GM19463 (cell line): ENCODE results near the gene RFX2.

Source experiments
- ATAC-seq: cut with Tn5 transposase; IDR thresholded peaks from one replicate; pipeline ENCODE4 v1.9.1; 2021; ENCODE audit warnings: mild to moderate bottlenecking, moderate library complexity; ENCODE audit not compliant: unreplicated experiment

RFX2 gene

DNA sequence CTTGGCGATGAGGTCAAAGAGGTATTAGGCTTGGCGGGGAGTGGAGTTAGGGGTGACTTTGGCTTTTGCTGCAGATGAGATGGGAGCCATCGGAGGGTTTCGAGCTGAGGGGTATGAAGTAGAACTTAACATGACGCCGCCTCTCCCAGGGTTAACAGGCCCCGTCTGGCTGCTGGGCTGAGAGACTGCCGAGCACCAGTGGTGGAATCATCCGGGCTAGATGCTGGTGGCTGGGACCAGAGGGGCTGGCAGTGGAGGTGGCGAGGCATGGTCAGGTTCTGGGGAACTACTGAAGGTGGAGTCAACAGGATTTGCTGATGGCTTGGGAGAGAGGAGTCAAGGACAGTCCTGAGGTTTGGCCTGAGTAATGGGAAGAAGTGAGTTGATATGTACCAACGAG lies 4.9 kb downstream of the RFX2 start:
- no peak for ATAC-seq

DNA sequence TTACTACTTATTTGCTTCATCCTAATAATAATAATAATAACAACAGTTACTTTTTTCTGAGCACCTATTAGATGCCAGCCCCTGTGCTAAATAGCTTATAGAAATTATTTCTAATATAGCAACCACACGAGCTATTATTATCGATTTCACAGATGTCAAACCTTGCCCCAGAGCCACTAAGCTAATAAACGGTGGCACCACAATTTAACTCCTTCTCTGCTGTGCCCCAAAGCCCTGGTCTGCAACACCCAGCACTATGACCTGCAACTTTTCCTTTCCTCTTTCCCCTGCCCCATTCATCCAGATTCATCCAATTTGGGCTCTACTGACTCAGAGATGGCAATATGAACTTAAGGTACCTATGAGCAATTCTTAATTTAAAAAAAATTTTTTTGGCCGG lies 6.4 kb downstream of the RFX2 start:
- no peak for ATAC-seq

DNA sequence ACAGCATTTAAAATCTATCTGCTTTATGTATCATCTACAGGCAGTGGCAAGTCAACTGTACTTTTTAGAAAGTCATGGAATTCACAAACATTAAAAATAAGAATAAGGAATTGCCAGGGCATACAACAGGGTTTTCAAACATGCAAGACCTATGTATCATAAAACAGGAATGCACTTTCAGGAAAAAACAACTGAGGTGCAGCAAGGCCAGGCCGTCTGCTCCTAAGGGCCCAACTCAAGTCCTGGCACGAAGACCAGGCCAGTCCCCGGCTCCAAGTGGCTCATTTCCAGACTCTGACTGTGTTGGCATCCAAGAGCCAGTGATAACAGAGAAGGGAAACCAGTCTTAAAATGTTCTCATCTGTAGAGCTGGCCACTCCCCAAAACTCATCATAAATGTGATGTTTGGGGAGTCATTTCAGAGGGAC lies 7.1 kb downstream of the RFX2 start:
- no peak for ATAC-seq

DNA sequence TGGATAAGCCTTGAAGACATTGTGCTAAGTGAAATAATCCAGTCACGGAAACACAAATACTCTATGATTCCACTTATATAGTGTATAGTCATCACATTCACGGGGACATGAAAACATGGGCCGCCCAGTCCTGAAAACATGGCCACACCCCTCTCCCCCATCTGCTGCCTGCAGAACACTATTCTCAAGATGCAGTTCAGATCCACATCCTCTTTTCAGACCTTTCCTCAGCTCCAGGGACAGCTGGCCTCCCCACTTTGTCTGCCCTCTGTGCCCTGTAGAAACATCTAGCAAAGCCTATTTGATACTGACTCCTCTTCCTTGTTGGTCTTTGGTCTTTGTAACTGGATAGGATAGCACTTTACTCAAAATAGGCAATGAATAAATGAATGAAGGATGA lies 8.3 kb downstream of the RFX2 start:
- no peak for ATAC-seq

- ATAC-seq, result no peak
Measured at GRCh38 chr19:6101291-6101825, 8.9 kb downstream of the RFX2 start.

DNA sequence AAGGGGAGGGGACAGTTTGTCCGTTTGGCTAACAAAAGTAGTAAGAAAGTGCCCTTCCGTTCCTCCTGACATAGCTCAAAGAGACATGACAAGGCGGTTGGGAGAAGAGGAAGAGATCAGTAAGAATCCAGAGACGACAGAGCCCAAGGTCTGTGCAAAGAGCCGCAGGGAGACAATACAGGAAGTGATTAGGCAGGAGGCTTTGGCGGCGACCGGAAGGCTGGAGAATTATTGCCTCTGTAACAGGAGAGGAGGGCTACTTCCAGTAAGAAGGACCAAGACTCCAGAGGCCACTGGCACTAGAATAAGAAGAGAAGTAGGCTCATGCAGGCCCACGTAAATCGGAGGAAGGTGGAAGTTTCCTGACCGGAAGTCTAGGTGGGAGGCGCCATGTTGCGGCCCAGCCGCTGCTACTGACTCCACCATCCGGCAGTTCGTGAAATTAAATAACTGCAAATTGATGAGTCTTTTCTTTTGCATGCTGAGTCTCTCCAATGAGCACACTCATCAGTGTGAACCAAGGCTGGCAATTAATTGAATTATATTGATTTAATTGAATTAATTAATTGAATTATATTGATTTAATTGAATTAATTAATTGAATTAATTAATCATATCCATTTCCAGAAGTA lies 9.9 kb downstream of the RFX2 start:
- no peak for ATAC-seq

- ATAC-seq, result no peak
Measured at GRCh38 chr19:6099599-6099998, 10.7 kb downstream of the RFX2 start.

- no peak for ATAC-seq
Measured at GRCh38 chr19:6099033-6099432, 11.3 kb downstream of the RFX2 start.

GRCh38 chr19:6098574-6098973 lies 11.7 kb downstream of the RFX2 start:
- ATAC-seq, result no peak

DNA sequence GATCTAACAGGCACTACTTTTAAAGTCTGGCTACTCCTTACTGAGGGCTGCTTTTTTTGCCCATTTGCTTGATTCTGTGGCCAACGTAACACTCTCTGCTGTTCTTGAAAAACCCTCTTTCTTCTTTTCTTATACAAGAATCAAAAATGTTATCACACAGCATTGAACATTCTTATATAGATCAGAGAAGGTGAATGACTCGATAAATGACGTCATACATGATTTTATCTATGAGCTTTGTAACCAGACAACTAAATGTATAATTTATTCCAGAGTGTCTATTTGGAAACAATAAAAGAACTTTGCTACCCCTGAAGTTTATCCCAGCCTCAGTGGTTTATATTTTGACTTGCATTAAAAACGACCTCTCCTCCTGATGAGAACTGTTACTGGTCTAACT lies 12.4 kb downstream of the RFX2 start:
- ATAC-seq, result no peak

- ATAC-seq, result no peak
Measured at GRCh38 chr19:6095760-6096159, 14.5 kb downstream of the RFX2 start.

DNA sequence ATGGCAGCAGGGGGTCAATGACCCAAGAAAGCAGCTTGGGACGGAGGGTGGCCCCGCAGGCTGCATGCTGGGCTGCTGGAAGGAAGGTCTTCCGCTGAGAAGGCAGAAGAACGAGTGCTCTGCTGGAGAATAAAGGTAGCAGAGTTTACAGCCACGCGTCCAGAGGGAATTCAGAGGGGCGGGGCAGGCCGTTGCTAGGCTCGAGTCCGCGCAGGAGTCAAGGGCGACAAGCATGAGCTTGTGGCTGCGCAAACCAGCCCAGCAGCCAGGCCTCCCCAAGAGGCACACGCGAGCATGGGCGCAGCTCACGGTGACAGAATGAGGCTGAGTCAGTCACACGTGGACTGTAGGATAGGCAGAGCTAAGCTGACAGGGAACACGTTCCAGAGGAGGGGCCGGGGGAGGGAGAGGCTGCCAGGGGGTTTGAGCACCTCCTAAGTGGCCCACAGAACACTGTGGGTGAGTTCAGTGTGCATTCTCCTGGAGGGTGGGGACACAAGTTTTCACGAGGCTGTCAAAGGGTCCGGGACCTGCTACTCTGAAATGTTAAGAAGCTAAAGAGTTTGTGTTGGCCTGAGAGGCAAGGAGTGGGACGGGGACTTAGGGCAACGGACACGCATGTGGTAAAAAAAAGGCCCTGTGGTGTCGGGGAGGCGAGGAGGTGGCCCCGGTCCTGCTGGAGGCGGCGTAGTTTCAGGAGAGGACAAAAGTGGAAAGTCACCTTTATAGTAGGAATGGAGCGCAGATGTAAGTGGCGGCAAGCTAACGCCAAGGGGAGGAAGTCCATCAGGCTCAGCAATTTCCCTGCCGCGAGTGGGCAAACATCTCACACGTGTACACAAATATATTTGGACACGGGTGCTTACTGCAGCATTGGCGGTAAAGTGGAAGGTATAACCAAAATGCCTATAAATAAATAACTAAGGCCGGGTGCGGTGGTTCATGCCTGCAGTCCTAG lies 17.7 kb downstream of the RFX2 start:
- ATAC-seq, result no peak

DNA sequence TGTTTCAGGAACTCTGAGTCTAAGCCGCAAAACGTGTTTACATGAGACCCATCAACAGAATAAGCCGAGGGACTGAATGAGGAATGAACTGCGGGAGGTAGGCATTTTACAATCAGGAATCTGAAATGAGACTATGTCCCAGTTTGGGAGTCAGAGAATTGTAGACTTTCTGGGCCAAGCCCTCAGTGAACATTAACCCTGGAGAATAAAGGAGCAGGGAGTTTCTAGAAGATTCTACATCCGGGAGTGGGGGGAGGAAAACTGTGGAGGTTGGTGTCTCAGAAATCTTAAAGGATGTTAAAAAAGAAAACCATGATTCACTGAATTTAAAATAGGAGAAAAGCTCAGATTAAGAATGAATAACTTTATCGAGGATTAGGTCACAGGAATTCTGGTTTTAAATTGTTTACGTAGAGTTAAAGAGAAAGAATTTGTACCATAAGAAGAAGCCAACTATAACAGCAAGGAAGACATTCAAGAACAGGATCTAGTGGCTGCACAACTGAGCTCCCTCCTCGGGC lies 18.5 kb downstream of the RFX2 start:
- ATAC-seq, result no peak

- no peak for ATAC-seq
Measured at GRCh38 chr19:6090634-6091033, 19.7 kb downstream of the RFX2 start.

- no peak for ATAC-seq
Measured at GRCh38 chr19:6088602-6089049, 21.7 kb downstream of the RFX2 start.

DNA sequence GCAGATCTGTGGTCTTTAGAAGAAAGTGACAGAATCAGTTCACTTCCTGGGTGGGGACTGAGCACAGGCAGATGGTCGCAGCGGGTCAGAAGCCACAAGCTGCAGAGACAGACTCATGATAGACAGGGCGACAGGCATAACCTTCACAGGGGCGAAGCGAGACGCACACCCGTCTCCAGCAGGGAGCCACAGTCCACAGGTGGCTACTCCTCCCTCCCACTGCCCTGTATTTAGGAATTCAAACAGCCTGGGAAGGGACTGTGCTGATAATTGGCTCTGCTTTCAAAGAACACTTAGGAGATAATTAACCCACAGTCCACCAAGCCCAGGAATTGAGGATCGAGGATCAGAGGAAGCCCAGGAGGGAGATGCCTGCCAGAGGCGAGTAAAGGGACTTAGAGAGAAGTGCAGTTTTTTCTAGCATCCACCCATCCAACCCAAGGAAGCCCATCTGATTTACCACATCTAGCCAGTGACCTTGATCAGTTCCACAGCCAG lies 23.2 kb downstream of the RFX2 start:
- no peak for ATAC-seq

DNA sequence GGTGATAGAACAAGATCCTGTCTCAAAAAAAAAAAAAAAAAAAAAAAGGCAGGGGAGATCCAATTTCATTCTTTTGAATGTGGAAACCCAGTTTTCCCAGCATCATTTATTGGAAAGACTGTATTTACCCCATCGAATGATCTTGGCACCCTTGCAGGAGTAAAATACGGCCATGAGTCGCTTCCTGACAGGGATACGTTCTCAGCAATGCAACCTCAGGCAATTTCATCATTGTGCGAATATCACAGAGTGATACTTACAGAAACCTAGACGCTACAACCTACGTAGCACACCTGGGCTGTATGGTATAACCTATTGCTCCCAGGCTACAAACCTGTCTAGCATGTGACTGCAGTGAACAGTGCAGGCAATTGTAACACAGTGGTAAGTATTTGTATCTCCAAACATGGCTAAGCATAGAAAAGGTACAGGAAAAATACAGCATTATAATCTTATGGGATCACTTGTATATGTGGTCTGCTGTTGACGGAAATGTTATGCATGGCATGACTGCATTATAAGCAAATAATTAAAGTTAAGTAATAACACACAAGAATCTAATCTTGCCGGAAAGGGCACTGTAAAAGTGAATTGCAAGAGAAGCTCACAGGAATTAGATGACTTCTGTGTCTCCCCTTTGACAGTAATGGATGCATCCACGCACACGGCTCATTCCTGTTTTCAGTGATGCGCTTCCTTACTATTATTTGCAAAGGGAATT lies 24.1 kb downstream of the RFX2 start:
- no peak for ATAC-seq

DNA sequence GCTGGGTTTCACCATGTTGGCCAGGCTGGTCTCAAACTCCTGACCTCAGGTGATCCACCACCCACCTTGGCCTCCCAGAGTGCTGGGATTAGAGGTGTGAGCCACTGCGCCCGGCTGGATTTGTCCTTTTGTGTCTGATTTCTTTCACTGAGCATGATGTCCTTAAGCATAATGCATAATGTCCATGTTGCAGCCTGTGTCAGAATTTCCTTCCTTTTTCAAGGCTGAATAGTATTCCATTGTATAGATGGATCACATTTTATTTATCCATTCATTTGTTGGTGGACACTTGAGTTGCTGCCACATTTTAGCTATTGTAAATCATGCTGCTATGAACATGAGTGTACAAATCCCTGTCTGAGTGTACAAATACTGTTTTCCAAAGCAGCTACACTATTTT lies 25.5 kb downstream of the RFX2 start:
- no peak for ATAC-seq

DNA sequence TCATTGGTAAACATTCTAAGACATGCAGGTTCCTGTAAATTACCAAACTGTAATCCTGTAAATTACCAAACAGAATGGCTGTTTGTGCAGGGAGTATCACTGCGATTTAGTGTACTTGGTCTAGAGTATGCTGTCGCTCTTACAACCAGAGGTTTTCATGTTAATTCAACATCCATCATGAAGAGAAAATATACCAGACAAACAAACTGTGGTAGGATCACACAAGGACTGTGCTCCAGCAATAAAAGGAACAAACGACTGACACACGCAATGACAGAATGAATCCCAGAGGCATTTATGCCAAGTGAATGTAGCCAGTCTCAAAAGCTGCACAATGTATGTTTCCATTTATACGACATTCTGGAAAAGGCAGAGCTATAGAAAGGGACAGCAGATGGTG lies 31.2 kb downstream of the RFX2 start:
- ATAC-seq, result no peak

- no peak for ATAC-seq
Measured at GRCh38 chr19:6078068-6078467, 32.2 kb downstream of the RFX2 start.
